ENCODE measurements around the gene NAT8L.
A peak's percentile ranks its signal among the peaks of the same experiment; 100 is the strongest.

NAT8L gene

DNA sequence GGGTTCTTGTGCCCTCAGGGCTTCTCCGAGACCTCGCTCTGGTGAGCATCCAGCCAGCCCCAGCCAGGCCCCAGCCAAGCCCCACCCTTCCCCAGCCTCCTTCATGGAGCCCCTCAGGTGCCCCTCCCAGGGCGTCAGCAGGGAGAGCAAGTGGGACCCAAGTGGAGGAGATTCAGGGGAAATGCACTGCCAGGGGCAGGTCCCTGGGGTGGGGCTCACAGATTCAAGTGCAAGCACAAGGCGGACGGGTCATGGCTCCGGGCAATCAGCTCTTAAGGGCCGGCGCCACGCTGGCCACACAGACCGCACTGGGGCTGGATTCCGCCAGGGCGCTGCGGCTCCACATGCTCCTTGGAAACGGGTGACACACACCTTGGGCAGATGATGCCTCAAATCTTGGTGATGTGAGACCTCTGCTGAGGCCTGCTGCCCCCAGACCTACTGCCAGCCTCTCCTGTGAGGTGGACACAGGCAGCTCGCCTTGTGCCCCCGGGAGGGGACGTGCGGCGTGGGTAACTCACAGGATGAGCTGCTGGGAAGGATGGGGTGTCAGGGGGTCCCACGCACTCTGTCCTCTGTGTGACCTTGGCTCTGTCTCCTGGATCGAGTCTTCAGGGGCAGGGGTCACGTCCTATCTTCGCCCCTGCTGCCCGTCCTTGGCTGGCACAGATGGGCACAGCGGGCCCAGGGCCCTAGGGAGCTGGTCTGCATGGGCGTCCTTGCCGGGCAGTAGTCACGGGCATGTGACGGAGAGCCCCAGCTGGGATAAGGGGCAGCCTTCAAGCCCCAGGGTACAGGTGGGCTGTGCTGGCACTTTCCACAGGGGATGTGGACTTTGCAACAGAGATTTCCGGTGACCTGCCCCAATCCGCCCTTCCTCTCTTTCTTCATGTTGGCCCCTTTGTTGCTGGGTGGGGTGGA, 17.1 kb downstream of the NAT8L start:
- DNase-seq (ENCODE audit: low read depth): no peak

DNA sequence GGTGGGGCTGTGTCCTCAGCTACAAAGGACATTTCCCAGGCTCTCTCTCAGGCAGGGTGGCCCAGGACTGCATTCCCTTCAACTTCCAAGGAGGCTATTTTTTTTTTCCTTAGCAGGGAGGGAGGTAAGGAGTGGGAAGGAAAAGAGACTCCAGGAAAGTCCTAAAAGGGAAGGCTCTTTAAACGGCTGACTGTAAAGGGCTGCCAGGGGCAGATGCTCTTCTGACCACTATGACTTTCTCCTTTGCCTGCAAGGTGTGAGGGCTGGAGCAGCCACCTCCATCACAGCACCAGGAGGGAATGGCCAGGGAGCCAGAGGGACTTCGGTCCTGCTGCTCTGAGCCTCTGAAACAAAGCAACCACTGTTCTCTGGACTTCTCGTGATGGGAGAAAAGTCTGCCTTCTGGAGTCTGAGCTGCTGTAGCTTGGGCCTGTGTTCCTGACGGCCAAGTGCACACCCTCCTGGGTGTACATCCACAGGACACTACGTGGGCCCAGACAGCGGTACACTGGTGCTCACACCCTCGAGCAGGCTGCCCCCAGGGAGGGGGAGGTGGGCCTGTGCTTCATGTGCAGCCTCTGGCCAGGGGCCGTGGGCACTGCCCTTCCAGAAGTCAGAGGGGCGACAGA, 17.9 kb downstream of the NAT8L start:
- DNase-seq (ENCODE audit: low read depth): no peak

DNA sequence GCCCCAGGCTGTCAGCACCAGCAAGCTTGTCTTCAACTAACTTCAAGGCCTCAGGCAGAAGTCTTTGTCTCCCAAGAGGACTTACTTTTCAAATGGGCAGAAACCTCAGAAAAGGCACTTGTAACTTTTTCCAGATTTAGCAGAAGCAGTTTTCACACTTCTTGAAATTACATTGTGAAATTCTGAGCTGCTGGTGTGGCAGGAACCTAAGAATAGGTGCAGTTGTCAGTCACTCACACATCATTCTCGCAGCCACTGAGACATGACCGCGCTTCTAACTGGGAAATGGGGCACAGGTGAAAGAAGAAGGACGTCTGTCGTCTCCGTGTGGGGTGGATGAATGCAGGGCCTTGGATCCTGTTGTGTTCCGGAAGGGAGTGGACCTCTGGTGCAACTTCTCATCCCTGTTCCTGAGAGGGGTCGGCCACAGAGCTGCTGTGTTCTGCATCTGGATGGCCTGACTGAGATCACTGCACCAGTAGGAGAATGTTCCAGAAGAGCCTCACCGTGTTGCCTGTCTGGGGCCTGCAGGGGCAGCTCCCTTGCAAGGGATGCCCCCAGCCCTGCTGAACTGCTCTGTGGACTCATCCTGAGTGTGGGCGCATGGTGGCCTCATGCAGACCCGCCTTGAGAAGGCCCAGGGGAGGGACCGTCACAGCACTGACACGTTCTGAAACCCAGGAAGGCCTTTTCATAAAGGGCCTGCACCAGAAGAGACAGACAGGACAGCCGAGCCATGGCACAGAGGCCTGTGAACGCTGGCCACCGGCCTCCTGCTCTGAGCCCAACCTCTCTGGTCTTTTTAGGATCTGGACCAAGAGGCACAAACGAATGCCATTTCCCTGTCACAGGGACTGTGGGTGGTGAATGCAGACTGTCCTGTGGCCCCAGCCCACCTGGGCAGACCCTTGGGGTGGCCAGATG, 18.7 kb downstream of the NAT8L start:
- no peak for DNase-seq (ENCODE audit: low read depth)

DNA sequence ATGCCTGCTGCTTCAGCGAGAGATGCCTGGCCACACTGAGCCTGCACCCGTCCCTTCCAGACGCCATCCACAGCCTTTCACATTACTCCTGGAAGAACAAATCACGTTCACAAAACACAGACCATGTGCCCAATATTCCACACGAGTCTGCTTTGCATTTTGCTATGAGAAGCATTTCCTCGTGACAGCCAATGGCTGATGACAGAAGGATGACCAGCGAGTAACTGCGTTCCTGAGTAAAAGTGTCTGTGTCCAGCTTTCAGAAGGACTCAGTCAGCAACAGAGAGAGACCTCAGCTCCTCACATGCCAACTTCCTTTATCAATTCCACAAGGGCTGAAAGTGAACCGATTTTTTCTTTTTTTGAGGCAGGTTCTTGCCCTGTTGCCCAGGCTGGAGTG, 19.5 kb downstream of the NAT8L start:
- peak; percentile 54 for DNase-seq (ENCODE audit: low read depth)

DNA sequence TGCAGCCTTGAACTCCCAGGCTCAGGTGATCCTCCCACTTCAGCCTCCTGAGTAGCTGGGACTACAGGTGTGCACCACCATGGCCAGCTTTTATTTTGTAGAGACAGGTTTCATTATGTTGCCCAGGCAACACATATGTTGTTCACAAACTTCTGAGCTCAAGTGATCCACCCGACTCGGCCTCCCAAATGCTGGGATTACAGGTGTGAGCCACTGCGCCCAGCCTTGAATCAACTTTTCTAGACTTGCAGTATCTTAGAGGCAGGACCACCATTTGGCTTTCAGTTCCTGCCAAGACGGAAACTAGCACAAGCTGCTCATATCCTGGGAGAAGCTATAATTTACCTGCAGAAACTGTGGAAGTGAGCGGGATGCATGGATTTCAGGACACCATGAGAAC, 19.9 kb downstream of the NAT8L start:
- DNase-seq (ENCODE audit: low read depth): no peak

DNA sequence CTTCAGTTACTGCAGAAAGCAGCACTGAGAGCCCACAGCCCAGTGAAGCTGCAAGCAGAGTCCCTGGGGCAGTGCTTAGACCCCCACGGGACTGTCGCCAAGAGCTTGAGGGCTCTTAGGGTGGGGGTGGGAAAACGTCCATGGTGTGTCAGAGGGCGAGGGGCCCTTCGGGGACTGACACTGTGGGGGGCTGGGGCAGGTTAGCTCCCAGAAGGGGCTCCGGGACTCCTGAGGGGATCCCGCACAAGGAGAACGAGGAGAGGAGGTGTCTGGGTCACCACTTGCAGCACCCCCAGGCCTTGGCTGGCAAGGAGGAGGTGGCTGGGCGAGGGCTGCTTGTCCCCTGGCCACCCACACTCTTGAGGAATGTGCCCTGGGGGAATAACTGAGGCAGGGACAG, 20.8 kb downstream of the NAT8L start:
- no peak for DNase-seq (ENCODE audit: low read depth)

DNA sequence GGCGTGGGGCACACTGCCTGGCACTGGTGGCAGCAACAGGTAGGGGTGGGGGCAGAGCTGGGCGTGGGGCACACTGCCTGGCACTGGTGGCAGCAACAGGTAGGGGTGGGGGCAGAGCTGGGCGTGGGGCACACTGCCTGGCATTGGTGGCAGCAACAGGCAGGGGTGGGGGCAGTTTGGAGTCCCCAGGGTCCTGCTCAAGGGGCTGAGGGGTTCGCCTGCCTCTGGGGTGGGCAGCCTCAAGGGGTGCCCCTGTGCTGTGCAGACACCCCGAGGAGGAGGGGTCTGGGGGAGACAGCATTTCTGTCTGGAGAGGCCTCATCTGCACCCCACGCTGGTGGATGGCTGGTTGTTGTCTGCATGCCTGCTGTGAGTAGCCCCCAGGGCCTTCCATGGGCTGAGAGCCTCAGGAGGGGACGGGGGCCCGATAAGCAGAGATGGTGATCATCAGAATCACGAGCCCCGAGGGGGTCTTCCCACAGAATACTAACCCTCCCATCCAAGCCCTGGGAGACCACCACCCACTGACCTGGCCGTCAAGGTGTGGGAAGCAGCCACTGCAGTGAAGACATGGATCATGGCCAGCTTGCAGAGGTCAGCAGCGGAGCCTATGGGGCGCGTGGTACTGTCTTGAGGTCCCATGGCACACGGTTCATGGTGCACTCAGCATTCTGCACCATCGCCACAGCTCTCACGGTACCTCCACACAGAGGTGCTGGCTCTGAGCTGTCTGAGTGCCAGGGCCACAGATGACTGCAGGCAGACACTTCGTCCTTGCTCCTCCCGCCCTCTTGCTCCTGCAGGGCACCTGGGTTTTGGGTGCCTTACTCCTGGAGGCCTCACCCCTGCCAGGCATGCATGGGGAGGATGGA, 21.5 kb downstream of the NAT8L start:
- no peak for DNase-seq (ENCODE audit: low read depth)

DNA sequence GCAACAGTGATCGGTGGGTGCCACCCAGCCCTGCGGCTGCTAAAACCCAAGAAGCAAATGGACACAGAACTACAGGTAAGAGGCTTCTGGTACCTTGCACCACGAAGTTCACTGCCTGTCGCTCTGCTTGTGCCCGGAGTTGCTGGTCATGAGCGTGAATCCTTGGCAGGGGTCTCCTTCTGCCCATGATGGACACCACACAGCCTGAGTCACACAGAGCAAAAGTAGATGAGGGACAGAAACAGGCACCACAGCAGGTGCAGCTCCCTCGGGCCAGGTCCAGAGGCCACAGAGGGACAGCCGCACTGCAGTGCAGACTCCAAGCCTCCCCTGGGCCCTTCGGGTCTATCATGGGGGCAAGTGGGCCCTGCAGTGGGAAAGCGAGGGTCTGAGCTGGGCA, 22.4 kb downstream of the NAT8L start:
- DNase-seq (ENCODE audit: low read depth): no peak

DNA sequence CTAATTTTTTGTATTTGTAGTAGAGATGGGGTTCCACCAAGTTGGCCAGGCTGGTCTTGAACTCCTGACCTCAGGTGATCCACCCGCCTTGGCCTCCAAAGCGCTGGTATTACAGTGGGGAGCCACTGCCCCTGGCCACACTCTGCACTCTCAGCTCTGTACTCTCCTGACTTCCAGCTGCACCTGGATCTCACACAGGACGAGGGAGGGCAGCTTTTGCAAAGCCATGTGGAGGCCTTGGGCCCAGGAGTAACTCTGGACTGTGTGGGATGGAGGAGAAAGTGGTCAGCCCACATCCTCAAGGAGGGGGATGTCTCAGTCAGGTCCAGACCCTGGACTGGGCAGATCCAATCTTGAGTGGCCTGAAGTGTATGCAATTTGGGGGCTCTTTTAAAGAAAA, 23.0 kb downstream of the NAT8L start:
- DNase-seq (ENCODE audit: low read depth): no peak

DNA sequence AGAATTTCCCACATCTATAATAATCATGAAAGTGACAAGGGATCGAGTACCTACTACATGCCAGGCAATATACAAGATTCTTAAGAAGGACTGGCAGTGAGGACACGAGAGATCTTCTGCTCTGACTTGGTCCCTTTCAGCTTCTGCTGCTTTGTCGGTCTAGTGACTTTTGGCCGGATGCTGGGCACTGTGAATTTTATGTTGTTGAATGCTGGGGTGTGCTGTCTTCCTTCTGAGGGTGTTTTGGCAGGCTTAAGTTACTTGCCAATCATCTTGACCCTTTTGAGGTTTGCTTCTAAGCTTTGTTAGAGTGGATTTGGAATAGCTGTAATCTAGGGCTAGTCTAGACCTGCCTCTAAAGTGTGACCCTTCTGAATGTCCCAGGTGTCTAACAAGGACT, 23.5 kb downstream of the NAT8L start:
- DNase-seq (ENCODE audit: low read depth): no peak

DNA sequence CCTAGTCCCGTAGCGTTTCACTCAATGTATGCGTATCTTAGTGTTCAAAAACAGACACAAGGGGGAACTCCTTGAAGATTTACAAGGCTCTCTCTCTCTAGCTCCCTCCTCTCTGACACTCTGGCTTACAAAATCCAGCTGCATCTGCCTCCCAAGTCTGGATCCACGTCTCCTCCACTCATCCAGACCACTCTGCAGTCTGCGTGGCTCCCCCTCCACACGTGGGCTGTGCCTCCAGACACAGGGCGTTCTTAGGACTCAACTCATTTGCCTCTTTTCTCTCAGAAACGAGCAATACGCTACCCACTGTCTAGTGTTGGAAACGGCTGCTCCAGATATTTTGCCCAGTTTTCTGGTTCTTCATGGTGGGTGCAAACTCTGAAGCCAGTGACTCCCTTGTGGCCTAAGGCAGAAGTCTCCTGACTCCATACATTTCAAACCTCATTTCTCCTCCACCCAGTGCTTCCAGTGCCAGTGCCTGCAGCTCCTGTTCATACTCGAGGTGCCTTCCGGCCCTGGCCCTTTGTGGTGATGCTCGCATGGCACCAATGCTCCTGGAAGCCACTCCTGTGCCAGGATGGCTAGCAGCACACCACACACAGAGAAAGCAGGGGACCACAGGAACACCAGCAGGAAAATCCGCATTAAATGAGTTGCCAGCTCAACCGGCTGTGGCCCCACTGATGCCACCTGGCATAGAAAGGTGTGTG, 24.1 kb downstream of the NAT8L start:
- no peak for DNase-seq (ENCODE audit: low read depth)

DNA sequence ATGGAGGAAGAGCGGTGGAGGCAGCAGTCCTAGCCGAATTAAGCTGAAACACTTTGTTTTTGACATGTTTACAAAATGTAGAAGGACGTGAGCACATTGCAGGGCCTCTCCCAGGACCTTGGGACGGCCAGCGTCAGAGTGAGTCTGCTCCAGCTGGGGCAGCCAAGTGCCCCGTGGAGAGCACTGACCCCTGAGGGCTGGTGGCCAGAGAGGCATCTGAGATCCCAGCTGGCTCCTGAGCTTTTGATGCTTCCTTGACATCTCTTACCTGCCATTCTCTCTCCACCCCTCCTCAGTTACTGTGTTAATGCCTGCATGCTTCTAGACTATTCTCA, 24.7 kb downstream of the NAT8L start:
- DNase-seq (ENCODE audit: low read depth): no peak

DNA sequence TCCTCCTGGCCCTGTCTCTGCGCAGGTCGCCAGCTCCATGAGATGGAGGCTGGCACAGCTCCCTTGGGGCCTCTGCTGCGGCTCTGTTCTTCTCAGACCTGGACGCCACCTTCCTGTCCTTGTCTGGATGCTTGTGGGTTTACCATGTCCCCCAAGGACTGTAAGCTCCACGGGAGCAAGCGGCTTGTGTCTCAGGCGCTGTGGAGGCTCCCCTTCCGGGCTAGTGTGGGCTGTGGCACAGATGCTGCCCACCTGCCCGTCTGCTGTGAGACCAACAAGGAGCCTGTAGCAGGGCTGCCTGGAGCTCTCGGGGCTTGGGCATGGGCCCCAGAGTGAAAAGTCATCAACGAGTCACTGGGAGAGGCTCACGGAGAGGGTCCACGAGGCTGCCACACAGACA, 25.2 kb downstream of the NAT8L start:
- no peak for DNase-seq (ENCODE audit: low read depth)

DNA sequence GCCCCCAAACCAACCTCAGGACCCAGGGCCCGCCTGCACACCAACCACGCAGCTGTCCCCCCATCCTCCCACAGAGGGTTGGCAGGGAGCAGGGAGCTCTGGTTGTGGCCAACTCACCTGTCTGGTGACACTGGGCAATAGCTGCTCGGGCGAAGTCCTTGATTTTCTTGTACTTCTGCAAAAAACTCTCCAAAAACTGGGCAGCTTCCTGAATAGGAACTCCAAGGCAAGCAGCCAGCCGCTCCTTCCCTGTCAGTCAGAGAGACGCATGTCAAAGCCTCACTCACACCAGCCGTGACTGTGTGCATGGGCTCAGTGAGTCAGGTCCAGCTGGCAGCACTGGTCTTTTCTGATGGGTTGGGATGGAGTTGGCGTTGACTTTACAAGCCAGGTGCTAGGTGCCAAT, 26.4 kb downstream of the NAT8L start:
- DNase-seq (ENCODE audit: low read depth): no peak

DNA sequence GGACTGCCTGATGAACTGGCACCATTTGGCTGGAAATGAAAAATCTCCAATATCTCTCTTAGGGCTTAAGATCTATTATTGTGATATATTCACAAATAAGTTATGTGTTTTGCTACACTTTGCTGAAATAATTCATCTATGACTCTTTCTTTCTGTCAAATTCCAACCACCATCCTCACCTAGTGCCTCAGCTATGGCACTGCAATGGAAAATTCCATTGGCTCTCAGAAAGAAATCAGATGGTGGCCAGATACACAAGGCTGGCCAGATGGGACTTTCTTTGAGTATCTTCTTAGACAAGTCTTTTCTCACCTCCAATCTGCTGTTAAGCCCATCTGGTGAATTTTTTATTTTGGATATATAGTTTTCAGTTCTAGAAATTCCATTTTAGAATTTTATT, 28.0 kb downstream of the NAT8L start:
- peak; percentile 30 for DNase-seq (ENCODE audit: low read depth)

DNA sequence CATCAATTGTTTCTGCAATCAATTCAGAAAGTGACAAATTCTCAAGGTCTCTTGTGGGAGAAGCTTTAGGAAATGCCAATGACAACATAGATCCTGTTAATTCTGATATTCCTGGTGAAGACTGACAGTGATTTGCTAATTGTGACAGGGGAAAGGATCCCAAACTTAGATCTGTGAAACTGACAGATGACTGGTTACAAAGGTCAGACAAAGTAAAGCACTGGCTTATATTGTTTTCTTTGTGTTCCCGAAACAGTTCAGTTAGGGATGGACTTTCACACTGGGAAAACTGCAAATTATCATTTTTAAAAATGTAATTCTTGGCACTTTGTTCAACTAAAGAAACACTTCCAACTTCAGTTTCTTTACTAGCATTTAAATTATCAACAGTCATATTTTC, 30.1 kb downstream of the NAT8L start:
- DNase-seq (ENCODE audit: low read depth): no peak

DNA sequence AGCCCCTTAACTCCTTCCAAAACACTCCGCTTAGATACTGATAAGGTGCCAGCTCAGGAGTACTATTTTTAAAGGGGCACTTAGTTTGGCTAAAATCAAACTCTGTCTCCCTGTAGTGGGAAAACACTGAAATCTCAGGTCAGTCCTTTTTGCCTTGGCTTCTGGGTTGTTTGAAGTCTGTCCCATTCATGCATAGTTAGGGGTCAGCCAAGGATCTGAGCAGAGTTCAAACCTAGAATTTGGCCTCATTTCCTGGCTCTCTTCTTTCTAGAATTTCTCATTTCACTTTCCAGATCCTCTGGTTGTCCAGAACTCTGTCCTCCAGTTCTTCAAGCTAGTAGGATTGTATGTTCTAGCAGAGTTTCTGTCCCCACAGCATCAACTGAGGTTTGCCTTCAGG, 31.5 kb downstream of the NAT8L start:
- DNase-seq (ENCODE audit: low read depth): no peak

DNA sequence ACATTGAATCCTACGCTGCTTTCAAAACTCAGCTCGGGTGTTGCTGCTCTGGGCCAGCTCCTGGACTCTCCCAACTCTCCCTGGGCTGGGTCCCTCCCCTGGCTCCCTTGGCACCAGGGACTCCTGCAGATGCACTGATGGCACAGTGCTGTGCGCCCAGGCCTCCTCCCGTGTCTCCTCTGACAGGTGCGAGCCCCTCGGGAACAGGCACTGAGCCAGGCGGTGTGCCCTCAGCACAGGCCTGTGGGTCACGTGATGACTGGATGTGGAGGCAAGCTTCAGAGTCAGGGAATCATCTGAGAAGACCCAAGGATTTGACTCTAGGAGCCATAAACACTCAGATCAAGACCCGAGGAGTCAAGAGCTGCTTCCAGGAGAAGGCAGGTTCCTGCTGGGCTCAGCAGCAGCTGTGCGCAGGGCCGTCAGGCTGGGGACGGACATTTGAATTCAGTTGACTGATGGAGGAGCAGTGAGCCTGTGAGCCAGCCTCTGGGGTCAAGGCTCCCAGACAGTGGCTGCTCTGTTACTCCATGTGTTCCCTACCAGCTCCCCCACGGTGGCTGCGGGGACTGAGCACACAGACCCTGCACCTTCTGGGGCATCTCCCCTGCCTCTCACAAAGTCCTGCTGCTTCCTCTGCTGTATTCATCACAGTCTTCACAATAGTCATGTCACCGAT, 33.0 kb downstream of the NAT8L start:
- no peak for DNase-seq (ENCODE audit: low read depth)

DNA sequence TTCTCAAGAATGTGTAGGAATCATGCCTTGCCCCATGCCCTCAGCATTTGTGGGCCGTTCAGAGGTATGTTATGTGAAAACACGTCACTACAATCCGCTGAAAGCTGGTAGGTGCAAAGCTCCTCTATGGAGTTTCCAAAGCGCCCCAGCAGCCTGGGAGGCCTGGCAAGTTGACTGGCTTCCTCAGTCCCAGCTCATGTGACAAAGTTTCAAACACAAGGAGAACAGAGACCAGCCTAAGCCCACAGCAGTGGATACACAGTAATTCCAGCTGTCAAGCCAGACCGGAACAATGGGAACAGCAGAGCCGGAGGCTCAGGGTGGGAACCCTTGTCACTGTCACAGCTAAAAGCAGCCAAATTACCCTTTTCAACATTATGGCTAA, 33.5 kb downstream of the NAT8L start:
- no peak for DNase-seq (ENCODE audit: low read depth)

DNA sequence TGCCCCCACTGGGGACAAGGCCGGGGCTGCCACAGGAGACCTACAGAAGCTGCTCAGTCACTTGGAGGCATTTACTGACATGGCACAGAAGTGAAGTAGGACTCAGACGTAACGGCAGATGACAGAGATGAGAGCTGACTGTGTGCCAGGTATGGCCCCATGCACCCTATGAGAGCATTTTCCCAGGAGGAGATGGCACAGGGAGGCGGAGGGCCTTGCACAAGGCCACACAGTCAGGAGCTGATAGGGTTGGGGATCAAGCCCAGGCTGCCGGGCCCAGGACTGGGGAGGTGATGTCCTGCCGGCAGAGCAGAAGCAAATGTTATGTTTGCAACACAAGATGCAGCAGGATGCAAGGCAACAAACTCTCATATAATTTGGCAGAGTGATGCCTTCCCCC, 34.1 kb downstream of the NAT8L start:
- DNase-seq (ENCODE audit: low read depth): no peak

DNA sequence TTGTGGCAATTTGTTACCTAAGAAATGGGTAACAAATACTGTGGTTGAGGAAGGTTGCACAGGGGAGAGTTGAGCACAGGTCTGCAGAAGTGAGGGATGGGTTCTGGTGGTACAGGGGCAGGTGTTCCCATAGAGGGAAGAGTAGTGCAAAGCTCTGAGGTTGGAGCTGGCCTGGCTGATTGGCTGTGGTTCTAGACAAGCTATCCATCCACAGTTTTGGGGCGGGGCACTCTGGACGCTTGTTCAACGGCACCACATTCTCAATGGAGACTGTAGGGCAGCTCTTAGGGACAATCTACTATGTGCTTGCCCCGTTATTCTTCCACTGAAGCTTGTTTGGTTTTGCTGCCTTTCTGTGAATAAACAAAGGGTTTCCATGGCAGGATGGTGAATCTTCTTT, 35.4 kb downstream of the NAT8L start:
- no peak for DNase-seq (ENCODE audit: low read depth)
